HEK293 (cell line): Measurements from ENCODE around the gene FBXO17.

ENCODE experiments used
- CTCF ChIP-seq: fragments of 450-650 bp; formaldehyde crosslinking; IDR thresholded peaks from 2 replicates; pipeline ENCODE4 v1.5.1; 2016; ENCODE audit warnings: missing biosample characterization, missing genetic modification characterization
- GLI4 ChIP-seq: fragments of 450-650 bp; formaldehyde crosslinking; IDR thresholded peaks from 2 replicates; pipeline ENCODE4 v1.5.1; 2016; ENCODE audit warnings: missing biosample characterization, missing genetic modification characterization
- GLIS1 ChIP-seq: fragments of 450-650 bp; formaldehyde crosslinking; IDR thresholded peaks from 2 replicates; pipeline ENCODE4 v1.5.1; 2016; ENCODE audit warnings: missing biosample characterization, missing genetic modification characterization
- INSM2 ChIP-seq: fragments of 450-650 bp; formaldehyde crosslinking; IDR thresholded peaks from 2 replicates; pipeline ENCODE4 v1.5.1; 2016; ENCODE audit warnings: missing biosample characterization, missing genetic modification characterization
- KLF10 ChIP-seq: fragments of 450-650 bp; IDR thresholded peaks from 2 replicates; pipeline ENCODE4 v1.5.1; 2018; ENCODE audit warnings: missing biosample characterization, mild to moderate bottlenecking, missing genetic modification characterization
- OVOL3 ChIP-seq: fragments of 450-650 bp; formaldehyde crosslinking; IDR thresholded peaks from 2 replicates; pipeline ENCODE4 v1.5.1; 2016; ENCODE audit warnings: missing biosample characterization, missing genetic modification characterization
- PATZ1 ChIP-seq: fragments of 450-650 bp; formaldehyde crosslinking; IDR thresholded peaks from 2 replicates; pipeline ENCODE4 v1.5.1; 2016; ENCODE audit warnings: missing biosample characterization, missing genetic modification characterization
- PBX3 ChIP-seq: sonication (generic); formaldehyde crosslinking; IDR thresholded peaks from 2 replicates; pipeline ENCODE4 v1.8.1; 2022; ENCODE audit warnings: mild to moderate bottlenecking, moderate library complexity, missing genetic modification reagents
- SCRT1 ChIP-seq: fragments of 450-650 bp; formaldehyde crosslinking; IDR thresholded peaks from 2 replicates; pipeline ENCODE4 v1.5.1; 2016; ENCODE audit warnings: missing biosample characterization, missing genetic modification characterization, borderline replicate concordance
- SCRT2 ChIP-seq: fragments of 450-650 bp; formaldehyde crosslinking; IDR thresholded peaks from 2 replicates; pipeline ENCODE4 v1.5.1; 2016; ENCODE audit warnings: missing biosample characterization, missing genetic modification characterization
- WT1 ChIP-seq: fragments of 450-650 bp; formaldehyde crosslinking; IDR thresholded peaks from 2 replicates; pipeline ENCODE4 v1.5.1; 2016; ENCODE audit warnings: missing biosample characterization, missing genetic modification characterization
- ZBTB20 ChIP-seq: fragments of 450-650 bp; formaldehyde crosslinking; IDR thresholded peaks from 2 replicates; pipeline ENCODE4 v1.5.1; 2016; ENCODE audit warnings: missing biosample characterization, missing genetic modification characterization
- ZBTB26 ChIP-seq: fragments of 450-650 bp; formaldehyde crosslinking; optimal IDR thresholded peaks from 2 replicates; pipeline ENCODE3; 2016; ENCODE audit warnings: missing biosample characterization, mild to moderate bottlenecking, missing genetic modification characterization
- ZBTB48 ChIP-seq: fragments of 450-650 bp; formaldehyde crosslinking; IDR thresholded peaks from 2 replicates; pipeline ENCODE4 v1.5.1; 2016; ENCODE audit warnings: missing biosample characterization, missing genetic modification characterization
- ZBTB7A ChIP-seq: fragments of 450-650 bp; formaldehyde crosslinking; IDR thresholded peaks from 2 replicates; pipeline ENCODE4 v1.5.1; 2016; ENCODE audit warnings: low read depth, missing biosample characterization, missing genetic modification characterization
- ZFP69B ChIP-seq: fragments of 450-650 bp; formaldehyde crosslinking; IDR thresholded peaks from 2 replicates; pipeline ENCODE4 v1.5.1; 2016; ENCODE audit warnings: missing biosample characterization, missing genetic modification characterization
- ZNF16 ChIP-seq: fragments of 450-650 bp; formaldehyde crosslinking; IDR thresholded peaks from 2 replicates; pipeline ENCODE4 v1.5.1; 2016; ENCODE audit warnings: low read depth, missing biosample characterization, missing genetic modification characterization
- ZNF221 ChIP-seq: fragments of 450-650 bp; formaldehyde crosslinking; IDR thresholded peaks from 2 replicates; pipeline ENCODE4 v1.5.1; 2017; ENCODE audit warnings: missing biosample characterization, missing genetic modification characterization, borderline replicate concordance
- ZNF302 ChIP-seq: fragments of 450-650 bp; formaldehyde crosslinking; IDR thresholded peaks from 2 replicates; pipeline ENCODE4 v1.5.1; 2016; ENCODE audit warnings: missing biosample characterization, missing genetic modification characterization, low read depth
- ZNF335 ChIP-seq: fragments of 450-650 bp; formaldehyde crosslinking; conservative IDR thresholded peaks from 2 replicates; pipeline ENCODE4 v1.5.1; 2016; ENCODE audit warnings: missing biosample characterization, missing genetic modification characterization
- ZNF366 ChIP-seq: fragments of 450-650 bp; formaldehyde crosslinking; conservative IDR thresholded peaks from 2 replicates; pipeline ENCODE4 v1.5.1; 2016; ENCODE audit warnings: missing biosample characterization, missing genetic modification characterization
- ZNF510 ChIP-seq: fragments of 450-650 bp; formaldehyde crosslinking; IDR thresholded peaks from 2 replicates; pipeline ENCODE4 v1.5.1; 2018; ENCODE audit warnings: mild to moderate bottlenecking, missing genetic modification characterization, missing biosample characterization; ENCODE audit not compliant: insufficient replicate concordance
- ZNF544 ChIP-seq: fragments of 450-650 bp; formaldehyde crosslinking; IDR thresholded peaks from 2 replicates; pipeline ENCODE4 v1.5.0; 2017; ENCODE audit warnings: missing biosample characterization, missing genetic modification characterization
- ZNF561 ChIP-seq: fragments of 450-650 bp; IDR thresholded peaks from 2 replicates; pipeline ENCODE4 v1.5.1; 2018; ENCODE audit warnings: missing biosample characterization, missing genetic modification characterization, borderline replicate concordance
- ZNF585B ChIP-seq: fragments of 450-650 bp; formaldehyde crosslinking; IDR thresholded peaks from 2 replicates; pipeline ENCODE4 v1.5.1; 2016; ENCODE audit warnings: missing biosample characterization, missing genetic modification characterization
- ZNF670 ChIP-seq: fragments of 450-650 bp; formaldehyde crosslinking; IDR thresholded peaks from 2 replicates; pipeline ENCODE4 v1.5.1; 2016; ENCODE audit warnings: missing biosample characterization, missing genetic modification characterization, low read depth
- ZNF792 ChIP-seq: fragments of 450-650 bp; formaldehyde crosslinking; IDR thresholded peaks from 2 replicates; pipeline ENCODE4 v1.5.1; 2016; ENCODE audit warnings: missing biosample characterization, missing genetic modification characterization
- ZSCAN23 ChIP-seq: fragments of 450-650 bp; formaldehyde crosslinking; IDR thresholded peaks from 2 replicates; pipeline ENCODE4 v1.5.1; 2016; ENCODE audit warnings: missing biosample characterization, missing genetic modification characterization
- ZSCAN5A ChIP-seq: fragments of 450-650 bp; formaldehyde crosslinking; IDR thresholded peaks from 2 replicates; pipeline ENCODE4 v1.5.1; 2016; ENCODE audit warnings: missing biosample characterization, missing genetic modification characterization

The FBXO17 gene

GRCh38 chr19:38929929-38930775 is 45.4 kb downstream of the FBXO17 start, which contains the start of gene SARS2 (continued):
- TF ChIP-seq ZSCAN5A (tag by site-specific recombination): peak; percentile 83; the same call in 1 of the 2 replicates
- peak; percentile 39; the same call in 1 of the 2 replicates for TF ChIP-seq ZNF366 (tag by site-specific recombination)
- peak; percentile 63; the same call in 1 of the 2 replicates for TF ChIP-seq PBX3 (CRISPR knock-in tag)
- TF ChIP-seq ZBTB7A (tag by site-specific recombination): peak; percentile 85
- peak; percentile 89 for TF ChIP-seq PATZ1 (tag by site-specific recombination)
- peak; percentile 100 for TF ChIP-seq CTCF (tag by site-specific recombination)
- peak; percentile 34; the same call in 1 of the 2 replicates for TF ChIP-seq SCRT1 (tag by site-specific recombination)
- 0 out of 2 replicates have a peak, but pooled peaks have one; percentile 63 for TF ChIP-seq SCRT2
- no peak for TF ChIP-seq ZNF302 (tag by site-specific recombination)
- TF ChIP-seq ZNF16 (tag by site-specific recombination): 0 out of 2 replicates have a peak, but pooled peaks have one; percentile 48
- 0 out of 2 replicates have a peak, but pooled peaks have one; percentile 74 for TF ChIP-seq ZNF221 (tag by site-specific recombination)
- no peak for TF ChIP-seq GLI4 (tag by site-specific recombination)
- TF ChIP-seq ZNF510 (tag by site-specific recombination): no peak
- TF ChIP-seq ZBTB20 (tag by site-specific recombination): peak; percentile 35; the same call in 1 of the 2 replicates
- TF ChIP-seq ZNF544 (tag by site-specific recombination): no peak
- TF ChIP-seq ZNF792 (tag by site-specific recombination): peak; percentile 91
- TF ChIP-seq ZSCAN23: peak; percentile 85; the same call in 1 of the 2 replicates
- peak; percentile 98; the same call in 1 of the 2 replicates for TF ChIP-seq ZNF561 (tag by site-specific recombination)
- peak; percentile 52 for TF ChIP-seq ZBTB26 (tag by site-specific recombination)
- TF ChIP-seq WT1 (tag by site-specific recombination): peak; percentile 61
- no peak for TF ChIP-seq ZNF670 (tag by site-specific recombination)
- no peak for TF ChIP-seq ZNF585B (tag by site-specific recombination)
- peak; percentile 83; the same call in 1 of the 2 replicates for TF ChIP-seq ZBTB48
- peak; percentile 97 for TF ChIP-seq ZNF335 (tag by site-specific recombination)
- peak; percentile 63 for TF ChIP-seq GLIS1 (tag by site-specific recombination)
- TF ChIP-seq ZFP69B (tag by site-specific recombination): peak; percentile 42; the same call in 1 of the 2 replicates
- peak; percentile 61; the same call in 1 of the 2 replicates for TF ChIP-seq INSM2 (tag by site-specific recombination)
- TF ChIP-seq KLF10 (tag by site-specific recombination): no peak; the same call in 1 of the 2 replicates
- peak; percentile 27; the same call in 1 of the 2 replicates for TF ChIP-seq OVOL3
